Thoracic aorta (tissue), 2 donors: ENCODE results near the gene PKDCC. TPM values are rescaled to one million over a fixed set of nuclear protein-coding genes. Genes with fewer than 3 reads are reported as not detected.

Experiments used
- ATAC-seq: fragments of 150-250 bp; one replicate; pipeline ENCODE4 v1.8.0; 2017; ENCODE audit warnings: low read depth; ENCODE audit not compliant: insufficient number of reproducible peaks, low FRiP score
- DNase-seq: peaks from one replicate; pipeline ENCODE4 v3.0.0-alpha.2; 2020; ENCODE audit warnings: low spot score
- H3K27ac ChIP-seq, 2 donors: fragments of 200-600 bp; sonication (generic); 1 replicate in 1 of 2; 2 replicates in 1 of 2; pipeline ENCODE4 v1.5.1; 2016; ENCODE audit warnings: mild to moderate bottlenecking in 2 of 2, moderate library complexity in 2 of 2
- H3K27me3 ChIP-seq: fragments of 200-600 bp; sonication (generic); replicated peaks from 2 replicates; pipeline ENCODE4 v1.6.0; 2016; ENCODE audit warnings: mild to moderate bottlenecking; ENCODE audit not compliant: insufficient read depth
- H3K36me3 ChIP-seq: fragments of 200-600 bp; sonication (generic); one replicate; pipeline ENCODE4 v1.5.1; 2016
- H3K4me1 ChIP-seq, 2 donors: fragments of 200-600 bp; sonication (generic); 1 replicate in 1 of 2; 2 replicates in 1 of 2; pipeline versions ENCODE4 v1.5.1 to v1.6.0; 2016; ENCODE audit warnings: low read depth in 2 of 2, mild to moderate bottlenecking in 1 of 2; ENCODE audit not compliant: control insufficient read depth in 1 of 2
- H3K4me3 ChIP-seq: fragments of 200-600 bp; sonication (generic); 2 replicates; pipeline ENCODE4 v1.5.1; 2016; ENCODE audit warnings: mild to moderate bottlenecking
- H3K9me3 ChIP-seq: fragments of 200-600 bp; sonication (generic); 2 replicates; pipeline ENCODE4 v1.5.1; 2016
- CTCF ChIP-seq: fragments of 200-600 bp; sonication (generic); IDR thresholded peaks from one replicate; pipeline ENCODE4 v1.5.1; 2019; ENCODE audit warnings: antibody characterized with exemption
- total RNA-seq, 2 donors: library from RNA; depleted of rRNA; stranded (reverse); fragments of >200 nt; gene quantifications; one replicate each; pipeline versions ENCODE4 v1.1.0 to v1.2.3, GENCODE V29; 2016

PKDCC gene
- total RNA-seq, 2 donors from 2014 or later, result 75.8 to 225 TPM

- H3K27ac ChIP-seq, result no peak overlapping the region
- DNase-seq, result no peak
- no peaks in the 10 kb centered on the region for H3K9me3 ChIP-seq
- ATAC-seq, result no peak
- no peak for TF ChIP-seq CTCF
- no peak overlapping the region for H3K4me3 ChIP-seq
- H3K36me3 ChIP-seq, result no peaks in the 10 kb centered on the region
- H3K27me3 ChIP-seq, result no peaks in the 10 kb centered on the region
- H3K4me1 ChIP-seq, result peaks cover 12 to 30% of the 10 kb centered on the region in 2 donors
Observed at GRCh38 chr2:42094114-42094513, 46.3 kb downstream of the PKDCC start.

- DNase-seq (no peak), ATAC-seq (no peak)
Observed at GRCh38 chr2:42095923-42096408, 48.1 kb downstream of the PKDCC start.

GRCh38 chr2:42096869-42097591 lies 49.2 kb downstream of the PKDCC start:
- Histone ChIP-seq H3K27me3 (no peaks in the 10 kb centered on the region), H3K4me3 (peak overlapping the region; percentile 19), H3K9me3 (no peaks in the 10 kb centered on the region), H3K27ac (peak overlapping the region; percentile 90), H3K4me1 (peaks cover 17 to 43% of the 10 kb centered on the region in 2 donors), H3K36me3 (no peaks in the 10 kb centered on the region)
- TF ChIP-seq CTCF, result no peak
- DNase-seq (no peak), ATAC-seq (no peak)

More at GRCh38 chr2:42095923-42096408, 48.1 kb downstream of the PKDCC start:
- Histone ChIP-seq H3K36me3 (no peaks in the 10 kb centered on the region), H3K27ac (peak overlapping the region in 1 of 2 donors; percentile 90), H3K4me3 (no peak overlapping the region), H3K27me3 (no peaks in the 10 kb centered on the region), H3K4me1 (peaks cover 12 to 35% of the 10 kb centered on the region in 2 donors), H3K9me3 (no peaks in the 10 kb centered on the region)
- peak; percentile 88 for TF ChIP-seq CTCF

GRCh38 chr2:42098571-42099437 lies 51.0 kb downstream of the PKDCC start:
- no peaks in the 10 kb centered on the region for H3K9me3 ChIP-seq
- H3K27ac ChIP-seq, result peak overlapping the region; percentile 90
- DNase-seq (no peak), ATAC-seq (no peak)
- H3K27me3 ChIP-seq, result no peaks in the 10 kb centered on the region
- peaks cover 17 to 54% of the 10 kb centered on the region in 2 donors for H3K4me1 ChIP-seq
- H3K36me3 ChIP-seq, result no peaks in the 10 kb centered on the region
- H3K4me3 ChIP-seq, result no peak overlapping the region
- no peak for TF ChIP-seq CTCF
